Activated CD4-positive, alpha-beta T cell treated with anti-CD3 and anti-CD28 coated beads for 24 hours (primary cell): ENCODE measurements around the gene CBLB.

ENCODE experiments used
- DNase-seq, 2 donors: peaks; one replicate each; pipeline ENCODE4 v3.0.0-alpha.2; 2020; ENCODE audit warnings: low read depth in 2 of 2

Gene CBLB

DNA sequence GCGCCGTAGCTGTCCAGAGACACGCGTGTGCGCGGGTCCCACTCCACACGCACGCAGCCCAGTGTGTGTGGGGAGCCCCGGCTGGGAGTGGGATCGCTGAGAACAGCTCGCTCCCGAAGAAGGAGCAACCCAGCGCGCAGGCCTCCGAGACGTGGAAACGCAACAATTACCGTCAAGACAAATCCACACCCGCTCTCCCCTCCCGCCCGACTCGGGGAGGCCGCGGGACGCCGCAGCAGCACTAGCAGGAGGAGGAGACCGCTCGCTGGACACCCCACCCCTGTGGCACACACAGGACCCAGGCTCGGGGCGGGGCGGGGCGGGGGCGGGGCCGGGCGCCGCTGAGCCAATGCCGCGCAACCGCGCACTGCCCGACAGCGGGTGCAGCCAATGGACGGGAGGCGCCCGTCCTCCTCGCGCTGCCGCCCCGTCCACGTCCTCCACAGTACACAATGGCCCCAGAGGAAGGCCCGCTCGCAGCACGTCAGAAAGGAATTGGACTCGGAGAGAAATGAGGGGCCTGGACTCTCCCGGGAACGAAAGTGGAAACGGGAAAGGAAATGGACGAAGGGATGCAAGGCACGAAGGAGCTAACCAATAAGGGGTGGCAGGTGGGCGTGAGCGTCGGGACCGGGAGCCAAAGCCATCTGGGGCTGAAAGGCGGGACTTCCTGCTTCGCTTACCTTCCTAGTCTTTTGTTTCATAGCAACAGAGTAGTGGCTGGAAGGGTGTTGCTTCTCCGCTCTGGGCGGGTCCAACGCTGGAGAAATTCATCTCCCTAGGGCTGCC, at the start of gene CBLB:
Gene CBLB, minus strand, starts transcription at position 271 of the 789 bp plus-strand sequence. CDS start 1,435 bp downstream, outside the sequence.
- peak; percentile 62 to 66 for DNase-seq

DNA sequence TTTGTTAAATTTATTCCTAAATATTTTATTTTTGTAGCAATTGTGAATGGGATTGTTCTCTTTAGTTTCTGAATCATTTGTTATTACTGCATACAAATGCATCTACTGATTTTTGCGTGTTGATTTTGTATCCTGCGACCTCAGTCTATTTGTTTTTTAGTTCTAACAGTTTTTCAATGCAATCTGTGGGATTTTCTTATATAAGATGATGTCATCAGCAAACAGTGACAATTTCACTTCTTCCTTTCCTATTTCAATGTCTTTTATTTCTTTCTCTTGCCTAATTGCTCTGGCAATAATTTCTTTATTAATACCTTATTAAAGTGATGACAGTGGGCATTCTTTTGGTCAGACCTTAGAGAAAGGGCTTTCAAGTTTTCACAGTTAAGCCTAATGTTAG, 48.0 kb upstream of the CBLB start:
- no peak for DNase-seq

DNA sequence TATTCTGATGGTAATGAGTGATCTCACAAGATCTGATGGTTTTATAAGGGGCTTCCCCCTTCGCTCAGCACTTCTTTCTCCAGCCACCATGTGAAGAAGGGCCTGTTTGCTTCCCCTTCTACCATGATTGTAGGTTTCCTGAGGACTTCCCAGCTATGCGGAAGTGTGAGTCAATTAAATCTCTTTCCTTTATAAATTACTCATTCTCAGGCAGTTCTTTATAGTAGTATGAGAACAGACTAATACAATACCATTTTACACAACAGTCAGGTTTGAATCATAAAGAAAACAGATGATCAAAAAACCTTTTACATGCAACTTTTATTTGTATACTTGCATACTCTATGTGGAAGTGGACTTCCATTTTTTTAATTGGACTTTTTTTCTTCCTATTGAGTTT, 46.7 kb upstream of the CBLB start:
- no peak for DNase-seq

- no peak for DNase-seq
These were observed 44.8 kb upstream of the CBLB start for GRCh38 chr3:105913616-105914015.

DNA sequence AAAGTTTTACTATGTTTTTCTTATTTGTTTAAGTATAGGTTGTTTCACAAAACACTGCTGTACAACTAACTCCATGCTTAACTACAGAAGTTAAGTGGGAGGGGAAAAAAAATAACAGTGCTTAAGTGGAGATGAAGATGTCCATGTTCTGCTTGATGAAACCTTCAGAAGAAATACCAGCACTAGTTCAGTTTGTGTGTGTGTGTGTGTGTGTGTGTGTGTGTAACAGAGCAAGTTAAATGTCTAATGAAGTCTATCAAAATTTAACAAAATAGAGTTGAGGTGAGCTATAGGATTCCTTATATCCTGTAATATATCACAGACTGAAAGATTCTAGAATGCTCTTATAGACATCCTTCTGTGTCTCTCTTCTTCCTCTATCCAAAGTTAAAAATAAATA, 44.1 kb upstream of the CBLB start:
- no peak for DNase-seq

DNA sequence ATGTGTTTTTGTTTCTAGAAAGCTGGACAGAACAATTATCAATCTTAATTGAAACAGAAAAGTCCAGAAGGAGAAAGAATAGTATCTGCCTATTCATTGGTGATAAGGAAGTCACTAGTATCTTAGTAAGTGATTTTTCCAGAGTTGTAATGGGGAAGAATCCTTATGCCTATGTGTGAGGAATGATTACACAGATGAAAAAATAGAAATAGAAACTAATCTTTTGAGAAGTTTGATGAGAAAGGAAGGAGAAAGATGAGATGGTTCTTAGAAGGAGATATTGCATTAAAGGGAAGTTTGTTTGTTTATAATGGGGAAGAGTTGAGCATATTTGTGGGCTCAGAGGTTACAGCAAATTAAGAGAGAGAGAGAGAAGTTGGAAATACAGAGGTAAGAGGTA, 42.7 kb upstream of the CBLB start:
- DNase-seq, result no peak

- no peak for DNase-seq
These were observed 39.0 kb upstream of the CBLB start for GRCh38 chr3:105907777-105908176.

DNA sequence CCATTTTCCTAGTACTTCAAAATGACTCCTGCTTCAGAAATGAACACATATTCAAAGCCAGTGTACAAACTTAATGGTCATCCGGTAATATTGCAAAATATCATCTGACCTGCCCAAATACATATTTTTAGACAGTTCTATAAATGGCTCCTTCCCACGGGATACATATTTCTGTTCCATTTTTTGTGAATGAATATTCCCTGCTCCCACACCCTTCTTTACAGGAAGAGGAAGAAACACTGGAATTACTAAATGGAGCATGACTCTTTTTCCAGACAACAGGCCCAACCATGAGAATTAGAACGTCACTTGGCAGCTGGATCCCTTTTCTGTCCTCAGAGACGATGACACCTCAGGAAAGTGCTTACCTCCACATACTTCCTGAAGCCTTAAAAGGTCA, 38.0 kb upstream of the CBLB start:
- DNase-seq, result no peak

DNA sequence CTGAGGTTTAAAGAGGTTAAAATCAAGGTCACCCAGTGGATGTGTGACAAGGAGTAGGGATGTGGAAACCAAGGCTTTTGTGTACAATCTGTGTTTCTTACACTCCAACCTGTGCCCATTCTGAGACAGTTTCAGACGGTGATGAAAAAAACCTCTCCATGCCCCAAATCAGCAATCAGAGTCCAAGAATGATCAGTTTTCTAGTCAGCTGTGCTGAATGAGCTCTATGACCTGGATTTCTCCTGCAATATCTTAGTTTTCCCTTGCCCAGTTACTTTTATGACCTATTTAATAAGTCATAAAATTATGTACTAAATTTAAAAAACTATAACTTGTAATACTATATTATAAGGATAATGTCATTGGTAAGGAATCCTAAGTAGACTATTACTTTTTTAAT, 37.5 kb upstream of the CBLB start:
- DNase-seq, result no peak

GRCh38 chr3:105905328-105905727, 36.5 kb upstream of the CBLB start:
- DNase-seq, result no peak

- no peak for DNase-seq
These were observed 36.0 kb upstream of the CBLB start for GRCh38 chr3:105904678-105905284.

DNA sequence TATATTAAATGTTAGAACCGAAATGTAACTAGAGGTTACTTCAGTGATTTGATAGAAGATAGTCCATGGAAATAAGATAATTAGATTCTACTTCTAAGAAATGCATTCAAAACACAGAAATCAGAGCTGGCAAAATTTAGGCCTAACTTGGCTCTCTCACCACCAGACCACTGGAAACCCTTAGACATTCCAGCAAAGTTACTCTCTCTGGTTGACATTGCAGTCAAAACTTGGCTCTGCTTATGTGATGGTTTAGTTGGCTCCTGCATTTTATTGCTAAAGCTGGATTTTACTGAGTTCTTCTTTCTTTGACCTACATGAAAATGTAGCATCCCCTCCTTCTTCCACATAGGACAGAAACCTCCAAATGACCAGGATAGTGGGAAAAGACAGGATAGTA, 35.4 kb upstream of the CBLB start:
- DNase-seq, result no peak

- no peak for DNase-seq
These were observed 30.7 kb upstream of the CBLB start for GRCh38 chr3:105899516-105899915.

GRCh38 chr3:105891101-105891500, 22.3 kb upstream of the CBLB start:
- no peak for DNase-seq

GRCh38 chr3:105888621-105889579, 20.1 kb upstream of the CBLB start:
- DNase-seq, result no peak

- no peak for DNase-seq
These were observed 16.4 kb upstream of the CBLB start for GRCh38 chr3:105885256-105885655.

- no peak for DNase-seq
These were observed 15.1 kb upstream of the CBLB start for GRCh38 chr3:105883798-105884377.

- DNase-seq, result no peak
These were observed 12.0 kb upstream of the CBLB start for GRCh38 chr3:105880681-105881290.

- no peak for DNase-seq
These were observed 9.2 kb upstream of the CBLB start for GRCh38 chr3:105878061-105878460.

GRCh38 chr3:105877336-105877910, 8.6 kb upstream of the CBLB start:
- no peak for DNase-seq

DNA sequence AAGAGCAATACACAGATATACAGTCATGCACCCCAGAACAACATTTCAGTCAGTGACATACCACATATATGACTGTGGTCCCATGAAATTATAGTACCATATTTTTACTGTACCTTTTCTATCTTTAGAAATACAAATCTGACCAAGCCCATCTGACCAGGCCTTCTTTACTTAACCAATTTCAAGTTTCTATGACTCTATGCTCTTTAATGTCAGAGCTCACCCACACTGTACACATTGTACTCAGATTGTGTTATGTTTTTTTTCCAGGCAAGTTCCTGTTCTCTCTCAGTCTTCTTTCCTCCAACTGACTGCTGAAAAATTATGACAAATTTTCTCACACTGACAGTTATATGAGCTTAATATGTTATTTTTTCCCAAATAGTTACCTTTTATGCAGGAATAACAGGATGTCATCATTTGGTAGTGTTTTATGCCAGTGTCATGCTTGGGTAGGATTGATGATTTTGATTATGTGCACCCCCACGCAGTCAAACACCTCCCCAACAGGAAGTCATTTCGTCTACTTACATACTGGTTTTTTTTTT, 8.0 kb upstream of the CBLB start:
- DNase-seq, result no peak
